LNCAP (cell line): ENCODE data around the gene MMP2.

ENCODE experiments used
- TF ChIP-seq, protein P1 (sequence below): fragments of 450-650 bp; IDR thresholded peaks from 2 replicates; pipeline ENCODE4 v1.5.1; 2017; ENCODE audit warnings: mild to moderate bottlenecking

The MMP2 gene

DNA sequence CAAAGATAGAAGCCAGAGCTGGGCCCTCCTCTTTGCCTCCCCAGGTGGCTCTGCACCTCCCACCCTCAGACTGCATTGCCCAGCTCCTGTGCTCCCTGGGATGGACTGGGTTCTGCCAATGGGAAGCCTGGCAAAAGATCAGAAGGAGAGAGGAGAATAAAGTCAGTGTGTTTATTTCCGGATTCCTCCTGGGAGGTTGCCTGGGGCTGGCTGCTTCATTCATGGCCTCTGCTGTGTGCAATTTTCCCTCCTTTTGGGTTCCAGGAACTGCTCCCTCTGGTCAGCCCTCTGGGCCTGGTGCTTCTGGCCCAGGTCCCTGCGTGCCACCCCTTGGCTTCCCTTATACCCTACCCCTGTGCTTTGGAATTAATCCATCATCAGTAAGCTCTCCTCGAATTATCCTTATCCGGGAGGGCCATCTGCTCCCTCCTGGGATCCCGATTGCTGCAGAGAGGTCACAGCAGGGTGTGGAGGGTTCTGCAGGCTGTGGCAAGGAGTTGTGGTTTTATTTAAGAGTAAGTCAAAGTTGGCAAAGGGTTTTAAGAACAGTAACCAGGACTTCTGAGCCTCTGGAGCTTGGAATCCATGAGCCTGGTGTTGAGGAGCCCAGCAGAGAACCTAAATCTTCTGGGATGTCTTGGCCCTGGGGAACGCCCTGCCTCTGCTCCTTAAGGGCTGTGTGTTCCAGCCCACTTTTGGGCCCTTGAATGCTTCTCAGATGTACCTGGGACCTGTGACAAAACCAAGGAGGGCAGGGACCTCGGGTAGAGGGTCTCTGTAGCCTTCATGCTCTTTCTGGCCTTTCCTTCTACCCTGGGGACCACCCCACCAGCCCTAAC lies 8.2 kb upstream of the MMP2 start:
- TF ChIP-seq, protein P1, sequence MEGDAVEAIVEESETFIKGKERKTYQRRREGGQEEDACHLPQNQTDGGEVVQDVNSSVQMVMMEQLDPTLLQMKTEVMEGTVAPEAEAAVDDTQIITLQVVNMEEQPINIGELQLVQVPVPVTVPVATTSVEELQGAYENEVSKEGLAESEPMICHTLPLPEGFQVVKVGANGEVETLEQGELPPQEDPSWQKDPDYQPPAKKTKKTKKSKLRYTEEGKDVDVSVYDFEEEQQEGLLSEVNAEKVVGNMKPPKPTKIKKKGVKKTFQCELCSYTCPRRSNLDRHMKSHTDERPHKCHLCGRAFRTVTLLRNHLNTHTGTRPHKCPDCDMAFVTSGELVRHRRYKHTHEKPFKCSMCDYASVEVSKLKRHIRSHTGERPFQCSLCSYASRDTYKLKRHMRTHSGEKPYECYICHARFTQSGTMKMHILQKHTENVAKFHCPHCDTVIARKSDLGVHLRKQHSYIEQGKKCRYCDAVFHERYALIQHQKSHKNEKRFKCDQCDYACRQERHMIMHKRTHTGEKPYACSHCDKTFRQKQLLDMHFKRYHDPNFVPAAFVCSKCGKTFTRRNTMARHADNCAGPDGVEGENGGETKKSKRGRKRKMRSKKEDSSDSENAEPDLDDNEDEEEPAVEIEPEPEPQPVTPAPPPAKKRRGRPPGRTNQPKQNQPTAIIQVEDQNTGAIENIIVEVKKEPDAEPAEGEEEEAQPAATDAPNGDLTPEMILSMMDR, result no peak

DNA sequence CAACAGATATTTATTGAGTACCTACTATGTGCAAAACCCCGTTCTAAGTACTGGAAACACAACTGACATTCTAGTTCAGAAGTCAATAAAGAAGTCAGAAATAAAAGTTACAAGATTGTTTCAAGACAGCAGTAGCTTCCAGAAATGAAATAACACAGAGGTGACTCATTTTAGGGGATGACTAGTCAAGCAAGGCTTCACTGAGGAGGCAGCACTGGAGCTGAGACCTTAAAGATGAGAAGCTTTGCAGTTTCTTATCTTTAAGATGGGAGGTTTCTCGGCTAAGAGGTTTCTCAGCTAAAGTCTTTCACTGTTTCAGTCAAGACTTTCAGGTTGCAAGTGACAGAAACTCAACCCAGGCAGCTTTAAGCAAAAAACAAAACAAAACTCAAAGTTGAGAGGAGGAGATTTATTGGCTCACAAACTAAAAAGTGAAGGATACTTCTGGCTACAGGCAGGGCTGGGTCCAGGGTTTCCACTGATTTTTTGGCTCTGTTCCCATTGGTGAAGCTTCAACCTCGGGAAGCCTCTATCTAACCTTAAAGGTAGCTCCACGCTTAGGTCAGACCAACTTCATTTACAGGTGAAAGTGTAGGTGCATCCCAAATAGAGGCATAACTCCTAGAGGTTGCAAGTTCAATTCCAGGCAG lies 7.4 kb upstream of the MMP2 start:
- TF ChIP-seq, protein P1, result no peak

DNA sequence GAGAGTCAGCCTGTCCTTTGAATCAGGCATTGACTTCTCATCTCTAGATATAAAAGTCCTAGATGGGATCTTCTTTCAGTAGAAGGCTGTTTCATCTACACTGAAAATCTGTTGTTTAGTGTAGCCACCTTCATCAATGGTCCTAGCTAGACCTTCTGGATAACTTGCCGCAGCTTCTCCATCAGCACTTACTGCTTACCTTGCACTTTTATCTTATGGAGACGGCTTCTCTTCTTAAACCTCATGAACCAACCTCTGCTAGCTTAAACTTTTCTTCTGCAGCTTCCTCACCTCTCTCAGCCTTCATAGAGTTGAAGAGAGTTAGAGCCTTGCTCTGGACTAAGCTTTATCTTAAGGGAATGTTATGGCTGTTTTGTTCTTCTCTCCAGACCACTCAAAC lies 5.4 kb upstream of the MMP2 start:
- TF ChIP-seq, protein P1, result no peak

DNA sequence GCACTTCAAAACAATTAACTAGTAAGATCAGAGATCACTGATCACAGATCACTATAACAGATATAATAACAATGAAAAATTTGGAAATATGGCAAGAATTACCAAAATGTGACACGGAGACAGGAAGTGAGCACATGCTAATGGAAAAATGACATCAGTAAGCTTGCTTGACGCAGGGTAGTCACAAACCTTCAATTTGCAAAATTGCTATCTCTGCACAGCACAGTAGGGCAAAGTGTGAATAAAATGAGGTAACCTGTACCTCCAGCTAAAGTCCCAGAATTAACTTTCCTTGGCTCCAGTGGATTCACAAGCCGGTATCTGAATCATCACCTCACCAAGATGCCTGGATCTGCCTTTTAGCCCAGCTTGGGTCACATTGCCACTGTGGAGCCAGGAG lies 4.2 kb upstream of the MMP2 start:
- TF ChIP-seq, protein P1, result no peak

DNA sequence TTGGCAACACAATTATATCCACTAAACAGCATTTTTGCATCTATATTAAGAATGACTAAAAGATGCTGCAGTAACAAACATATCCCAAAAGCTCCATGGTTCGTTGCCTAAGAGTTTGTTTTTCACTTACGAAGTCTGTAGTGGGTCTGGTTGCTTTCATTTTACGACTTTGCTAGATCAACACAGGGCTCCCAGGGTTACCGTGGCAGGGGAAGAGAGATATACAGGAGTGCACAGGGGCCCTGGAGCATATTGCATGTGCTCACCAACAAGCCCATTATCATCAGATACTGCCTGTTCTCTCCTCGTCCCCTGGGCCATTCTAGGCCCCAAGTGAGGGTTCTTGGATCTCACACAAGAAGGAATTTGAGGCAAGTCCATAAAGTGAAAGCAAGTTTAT lies 3.1 kb upstream of the MMP2 start:
- TF ChIP-seq, protein P1, result no peak

DNA sequence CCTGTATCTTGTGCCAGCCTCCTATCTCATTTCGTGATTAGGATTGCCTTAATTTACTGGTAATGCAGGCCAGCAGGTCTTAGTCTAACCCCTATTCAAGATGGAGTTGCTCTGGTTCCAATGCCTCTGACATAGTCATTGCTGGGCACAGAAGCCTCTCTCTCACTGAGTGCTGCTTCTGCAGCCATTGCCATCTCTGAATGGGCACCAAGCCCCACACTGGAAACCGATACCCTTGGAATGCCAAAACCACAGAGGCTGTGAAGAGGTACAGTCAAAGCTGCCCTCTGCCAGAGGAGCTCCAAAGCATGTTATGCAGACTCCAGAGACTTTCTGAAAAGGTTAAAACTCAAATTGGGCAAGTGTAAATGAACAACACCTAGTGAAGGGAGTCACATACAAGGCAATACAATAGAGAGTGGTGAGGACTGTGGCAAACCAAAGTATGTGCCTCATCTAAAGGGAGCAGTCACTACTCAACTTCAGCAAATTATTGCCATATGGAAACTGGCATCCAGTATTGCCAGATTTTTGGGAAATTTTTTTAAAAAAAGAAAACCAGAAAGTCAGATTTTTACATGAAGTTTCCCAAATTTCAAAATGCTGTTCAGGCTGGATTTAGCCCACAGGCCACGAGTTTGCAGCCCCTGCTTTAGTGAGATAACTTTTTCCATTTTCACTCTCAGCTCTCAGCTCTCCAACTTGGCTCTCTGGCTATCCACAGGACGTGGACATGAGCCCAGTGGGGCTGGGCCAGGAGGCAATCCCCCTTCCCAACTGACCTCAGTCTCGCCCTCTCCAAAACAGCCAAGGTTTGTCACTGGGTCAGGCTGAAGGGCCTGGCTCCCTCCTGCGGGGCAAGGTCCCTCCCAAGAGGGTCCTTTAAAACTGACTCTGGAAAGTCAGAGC lies 2.1 kb upstream of the MMP2 start:
- TF ChIP-seq, protein P1, result no peak

DNA sequence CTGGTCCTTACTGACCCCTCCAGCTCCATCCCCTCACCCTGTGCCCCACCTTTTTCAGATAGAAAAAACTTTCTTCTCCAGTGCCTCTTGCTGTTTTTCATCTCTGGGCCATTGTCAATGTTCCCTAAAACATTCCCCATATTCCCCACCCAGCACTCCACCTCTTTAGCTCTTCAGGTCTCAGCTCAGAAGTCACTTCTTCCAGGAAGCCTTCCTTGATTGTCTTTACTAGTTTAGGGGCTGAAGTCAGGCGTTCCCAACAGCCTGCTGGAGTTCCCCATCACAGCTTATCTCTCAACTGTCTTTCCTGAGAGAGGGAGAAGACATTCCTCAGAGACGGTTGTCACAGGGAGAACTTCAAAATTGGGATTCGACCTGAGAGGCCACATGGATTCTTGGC lies 1.3 kb upstream of the MMP2 start:
- TF ChIP-seq, protein P1, result no peak
